Right atrium auricular region (tissue), 2 donors: Measurements from ENCODE around the gene BABAM2. TPM values are rescaled to one million over a fixed set of nuclear protein-coding genes. Genes with fewer than 3 reads are reported as not detected.

Experiments used
- DNase-seq: peaks from one replicate; pipeline ENCODE4 v3.0.0-alpha.2; 2019; ENCODE audit warnings: low spot score
- H3K27ac ChIP-seq, 2 donors: fragments of 200-600 bp; sonication (generic); 1 replicate in 1 of 2; 2 replicates in 1 of 2; pipeline ENCODE4 v1.5.1; 2016 to 2019
- H3K27me3 ChIP-seq, 2 donors: fragments of 200-600 bp; sonication (generic); one replicate each; pipeline versions ENCODE4 v1.5.1 to v1.6.0; 2017 to 2019
- H3K36me3 ChIP-seq: fragments of 200-600 bp; sonication (generic); one replicate; pipeline ENCODE4 v1.5.1; 2016
- H3K4me1 ChIP-seq, 2 donors: fragments of 200-600 bp; sonication (generic); one replicate each; pipeline versions ENCODE4 v1.5.1 to v1.6.0; 2017 to 2019
- H3K4me3 ChIP-seq, 2 donors: fragments of 200-600 bp; sonication (generic); 1 replicate in 1 of 2; 2 replicates in 1 of 2; pipeline ENCODE4 v1.5.1; 2017 to 2019; ENCODE audit warnings: mild to moderate bottlenecking in 1 of 2, moderate library complexity in 1 of 2
- H3K9me3 ChIP-seq, 2 donors: fragments of 200-600 bp; sonication (generic); one replicate each; pipeline ENCODE4 v1.5.1; 2019
- total RNA-seq, 2 donors: library from RNA; depleted of rRNA; stranded (reverse); fragments of >200 nt; gene quantifications; one replicate each; pipeline ENCODE4 v1.1.0, GENCODE V29; 2016
- TF ChIP-seq, protein P1 (sequence below), 2 donors: fragments of 200-600 bp; sonication (generic); IDR thresholded peaks; one replicate each; pipeline ENCODE4 v1.5.1; 2019; ENCODE audit warnings: antibody characterized with exemption in 2 of 2

The BABAM2 gene
- total RNA-seq, 2 donors from 2014 or later = 58.8 to 60.6 TPM

- Histone ChIP-seq H3K27me3 (no peaks in the 10 kb centered on the region), H3K4me1 (peaks cover 0 to 21% of the 10 kb centered on the region in 2 donors), H3K4me3 (no peak overlapping the region), H3K36me3 (no peaks in the 10 kb centered on the region), H3K9me3 (no peaks in the 10 kb centered on the region), H3K27ac (no peak overlapping the region)
- no peak for DNase-seq
- TF ChIP-seq, protein P1, sequence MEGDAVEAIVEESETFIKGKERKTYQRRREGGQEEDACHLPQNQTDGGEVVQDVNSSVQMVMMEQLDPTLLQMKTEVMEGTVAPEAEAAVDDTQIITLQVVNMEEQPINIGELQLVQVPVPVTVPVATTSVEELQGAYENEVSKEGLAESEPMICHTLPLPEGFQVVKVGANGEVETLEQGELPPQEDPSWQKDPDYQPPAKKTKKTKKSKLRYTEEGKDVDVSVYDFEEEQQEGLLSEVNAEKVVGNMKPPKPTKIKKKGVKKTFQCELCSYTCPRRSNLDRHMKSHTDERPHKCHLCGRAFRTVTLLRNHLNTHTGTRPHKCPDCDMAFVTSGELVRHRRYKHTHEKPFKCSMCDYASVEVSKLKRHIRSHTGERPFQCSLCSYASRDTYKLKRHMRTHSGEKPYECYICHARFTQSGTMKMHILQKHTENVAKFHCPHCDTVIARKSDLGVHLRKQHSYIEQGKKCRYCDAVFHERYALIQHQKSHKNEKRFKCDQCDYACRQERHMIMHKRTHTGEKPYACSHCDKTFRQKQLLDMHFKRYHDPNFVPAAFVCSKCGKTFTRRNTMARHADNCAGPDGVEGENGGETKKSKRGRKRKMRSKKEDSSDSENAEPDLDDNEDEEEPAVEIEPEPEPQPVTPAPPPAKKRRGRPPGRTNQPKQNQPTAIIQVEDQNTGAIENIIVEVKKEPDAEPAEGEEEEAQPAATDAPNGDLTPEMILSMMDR (IDR thresholded peaks at IDR 0.05) = no peak
Measured at GRCh38 chr2:28363686-28364280, 473.3 kb downstream of the BABAM2 start.

- H3K27me3 ChIP-seq = no peaks in the 10 kb centered on the region
- H3K4me1 ChIP-seq = peaks cover 0 to 21% of the 10 kb centered on the region in 2 donors
- H3K27ac ChIP-seq = no peak overlapping the region
- no peaks in the 10 kb centered on the region for H3K36me3 ChIP-seq
- TF ChIP-seq, protein P1 (IDR thresholded peaks at IDR 0.05) = no peak
- H3K4me3 ChIP-seq = no peak overlapping the region
- no peaks in the 10 kb centered on the region for H3K9me3 ChIP-seq
- DNase-seq = no peak
Measured at GRCh38 chr2:28364610-28365009, 474.1 kb downstream of the BABAM2 start.

DNA sequence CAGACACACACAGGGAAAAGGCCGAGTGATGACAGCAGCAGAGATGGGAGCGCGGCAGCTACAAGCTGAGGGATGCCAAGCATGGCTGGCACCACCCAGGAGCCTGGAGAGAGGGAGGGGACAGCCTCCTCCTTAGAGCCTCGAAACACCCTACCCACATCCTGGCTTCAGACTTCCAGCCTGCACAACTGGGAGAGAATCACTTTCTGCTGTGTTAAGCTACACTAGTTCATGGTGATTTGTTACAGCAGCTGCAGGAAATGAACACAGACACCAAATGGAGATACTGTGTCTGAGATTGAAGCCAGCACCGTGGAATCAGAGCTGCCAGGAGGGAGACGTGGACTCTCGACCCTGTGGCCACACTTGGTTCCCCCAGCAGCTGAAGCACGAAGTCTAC lies 474.6 kb downstream of the BABAM2 start:
- Histone ChIP-seq H3K9me3 (no peaks in the 10 kb centered on the region), H3K36me3 (no peaks in the 10 kb centered on the region), H3K27me3 (no peaks in the 10 kb centered on the region), H3K27ac (no peak overlapping the region), H3K4me3 (no peak overlapping the region), H3K4me1 (peaks cover 0 to 19% of the 10 kb centered on the region in 2 donors)
- TF ChIP-seq, protein P1 (IDR thresholded peaks at IDR 0.05) = no peak
- no peak for DNase-seq

- H3K4me1 ChIP-seq = peaks cover 0 to 15% of the 10 kb centered on the region in 2 donors
- DNase-seq = no peak
- TF ChIP-seq, protein P1 (IDR thresholded peaks at IDR 0.05) = no peak
- H3K36me3 ChIP-seq = no peaks in the 10 kb centered on the region
- H3K4me3 ChIP-seq = no peak overlapping the region
- H3K27ac ChIP-seq = no peak overlapping the region
- H3K9me3 ChIP-seq = no peaks in the 10 kb centered on the region
- no peaks in the 10 kb centered on the region for H3K27me3 ChIP-seq
Measured at GRCh38 chr2:28366149-28366495, 475.6 kb downstream of the BABAM2 start.

DNA sequence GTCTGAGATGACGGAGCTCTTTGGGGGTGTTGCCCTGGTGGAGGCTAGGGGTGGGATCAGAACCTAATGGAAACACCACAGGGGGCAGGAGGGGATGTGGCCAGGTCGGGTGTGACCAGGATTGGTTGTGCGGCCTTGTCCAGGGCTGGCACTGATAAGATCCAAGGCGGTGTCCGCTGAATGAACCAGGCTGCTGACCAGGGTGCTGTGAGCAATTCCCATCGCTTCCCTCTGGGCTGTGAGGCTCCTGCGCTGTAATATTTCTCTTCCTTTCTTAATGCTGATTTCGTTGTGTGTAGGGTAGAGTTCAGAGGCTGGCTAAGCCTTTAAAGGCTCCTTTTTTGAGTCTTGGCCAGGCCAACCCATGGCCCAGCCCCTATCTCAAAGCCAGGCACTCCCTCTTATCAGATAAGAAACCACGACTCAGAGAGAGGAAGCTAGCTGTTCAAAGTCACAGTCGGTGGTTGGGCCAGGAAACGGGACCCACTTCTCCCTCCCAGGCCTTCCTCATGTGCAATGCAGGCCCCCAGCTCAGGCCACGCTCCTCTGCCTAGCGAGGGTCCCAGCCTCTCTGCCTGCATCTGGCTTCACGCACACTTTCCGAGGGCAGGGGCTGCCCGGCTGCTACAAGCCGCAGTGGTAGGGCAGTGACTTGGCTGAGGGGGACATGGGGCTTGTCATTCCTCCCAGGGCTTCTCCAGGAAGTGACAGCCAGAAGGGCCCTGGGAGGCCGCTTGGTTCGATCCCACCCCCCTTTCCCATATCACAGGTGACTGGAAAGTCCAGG lies 476.2 kb downstream of the BABAM2 start:
- Histone ChIP-seq H3K4me3 (no peak overlapping the region), H3K4me1 (peaks cover 0 to 15% of the 10 kb centered on the region in 2 donors), H3K27ac (no peak overlapping the region), H3K36me3 (no peaks in the 10 kb centered on the region), H3K9me3 (no peaks in the 10 kb centered on the region), H3K27me3 (no peaks in the 10 kb centered on the region)
- DNase-seq = no peak
- TF ChIP-seq, protein P1 (IDR thresholded peaks at IDR 0.05) = no peak
